OCI-LY7 (cell line): ENCODE measurements around the gene NISCH. TPM values are rescaled to one million over a fixed set of nuclear protein-coding genes. Genes with fewer than 3 reads are reported as not detected.

ENCODE experiments used
- BruUV-seq: library from RNA; stranded (reverse); fragments of 400-500 nt; replicated peaks from 2 replicates; lab custom pipeline; 2021; lab: Mats Ljungman, UMichigan
- CTCF ChIA-PET: fragments of 300-600 bp; sonication (Branson Sonifier 250); formaldehyde crosslinking; loops from one replicate; lab custom pipeline; 2022; ENCODE audit warnings: antibody characterized with exemption; ENCODE audit not compliant: unreplicated experiment; lab: Charles Lee
- POLR2A ChIA-PET: fragments of 300-600 bp; sonication (Branson Sonifier 250); formaldehyde crosslinking; loops from one replicate; lab custom pipeline; 2022; ENCODE audit warnings: antibody characterized with exemption; lab: Charles Lee
- DNase-seq: peaks from one replicate; pipeline ENCODE4 v3.0.0-alpha.2; 2015; ENCODE audit warnings: low spot score
- H2AFZ ChIP-seq: fragments of 200-600 bp; sonication (generic), shearing (Covaris generic); 2 replicates; pipeline ENCODE4 v1.6.1; 2014; ENCODE audit warnings: mild to moderate bottlenecking, antibody characterized with exemption, low read length, moderate library complexity
- H3K27ac ChIP-seq: fragments of 200-600 bp; sonication (generic); 2 replicates; pipeline ENCODE4 v1.5.1; 2014; ENCODE audit warnings: mixed run types, low read depth, mild to moderate bottlenecking, moderate library complexity, low read length, inconsistent platforms; ENCODE audit not compliant: poor library complexity, severe bottlenecking
- H3K36me3 ChIP-seq: fragments of 200-600 bp; sonication (generic); 2 replicates; pipeline ENCODE4 v1.6.1; 2014; ENCODE audit warnings: mild to moderate bottlenecking, antibody characterized with exemption, low read length, moderate library complexity, mixed read lengths; ENCODE audit not compliant: insufficient read depth
- H3K4me1 ChIP-seq: fragments of 200-600 bp; sonication (generic); 2 replicates; pipeline ENCODE4 v1.5.1; 2014; ENCODE audit warnings: mild to moderate bottlenecking, low read length; ENCODE audit not compliant: insufficient read depth, poor library complexity, severe bottlenecking
- H3K4me2 ChIP-seq: fragments of 200-600 bp; sonication (generic); 2 replicates; pipeline ENCODE4 v1.6.1; 2014; ENCODE audit warnings: mild to moderate bottlenecking, low read length
- H3K4me3 ChIP-seq: fragments of 200-600 bp; sonication (generic); 2 replicates; pipeline ENCODE4 v1.5.1; 2014; ENCODE audit warnings: mild to moderate bottlenecking, low read depth, low read length; ENCODE audit not compliant: poor library complexity, severe bottlenecking
- H3K79me2 ChIP-seq: fragments of 200-600 bp; sonication (generic); 2 replicates; pipeline ENCODE4 v1.6.1; 2016; ENCODE audit warnings: low read depth, mild to moderate bottlenecking, low read length, moderate library complexity, mixed read lengths; ENCODE audit not compliant: insufficient read depth
- H3K9me2 ChIP-seq: fragments of 200-600 bp; sonication (generic); 2 replicates; pipeline ENCODE4 v1.6.1; 2016; ENCODE audit warnings: mild to moderate bottlenecking, low read length, mixed read lengths; ENCODE audit not compliant: insufficient read depth
- H3K9me3 ChIP-seq: fragments of 200-600 bp; sonication (generic); 2 replicates; pipeline ENCODE4 v1.6.1; 2014; ENCODE audit warnings: mild to moderate bottlenecking, mixed run types, low read length, mixed read lengths
- H4K20me1 ChIP-seq: fragments of 200-600 bp; sonication (generic); 2 replicates; pipeline ENCODE4 v1.6.1; 2014; ENCODE audit warnings: mild to moderate bottlenecking, antibody characterized with exemption, low read length, moderate library complexity, mixed read lengths; ENCODE audit not compliant: insufficient read depth
- CTCF ChIP-seq: fragments of 200-600 bp; sonication (generic); conservative IDR thresholded peaks from 2 replicates; pipeline ENCODE4 v1.5.1; 2014; ENCODE audit warnings: mild to moderate bottlenecking, antibody characterized with exemption, low read length, moderate library complexity, mixed read lengths
- EZH2phosphoT487 ChIP-seq: fragments of 200-600 bp; sonication (generic); IDR thresholded peaks from 2 replicates; pipeline ENCODE4 v1.6.1; 2018; ENCODE audit warnings: low read depth, borderline replicate concordance, mild to moderate bottlenecking, mixed run types, antibody characterized with exemption, low read length, moderate library complexity, mixed read lengths
- intact Hi-C: fragments of 100-400 bp; cut with micrococcal nuclease; formaldehyde crosslinking; loops from one replicate; pipeline ENCODE4 v1.10.0; 2022; ENCODE audit not compliant: unreplicated experiment
- total RNA-seq, 2 experiments: library from RNA; depleted of rRNA in 1 of 2; stranded (reverse); fragments of >200 nt in 1 of 2; shearing (Covaris generic) in 1 of 2; gene quantifications; 2 replicates each; pipeline ENCODE4 v1.2.3, GENCODE V29; 2014 to 2022

The NISCH gene
- total RNA-seq, 2 experiments from 2014 or later: 60.5 to 73.3 TPM

- no peaks in the 10 kb centered on the region for H3K9me3 ChIP-seq
- no TSS peak for BruUV-seq
- no peaks in the 10 kb centered on the region for H3K9me2 ChIP-seq
- H3K79me2 ChIP-seq: no peaks in the 10 kb centered on the region
- no peak for DNase-seq
- no peaks in the 10 kb centered on the region for H3K36me3 ChIP-seq
- intact Hi-C loops: no loop called here
- peak overlapping the region; percentile 34; the same call in 1 of the 2 replicates for H2AFZ ChIP-seq
- H4K20me1 ChIP-seq: no peaks in the 10 kb centered on the region
- ChIA-PET POLR2A (no interaction called here), CTCF (no interaction called here)
- H3K4me3 ChIP-seq: no peak overlapping the region
- peak overlapping the region; percentile 11; the same call in 1 of the 2 replicates for H3K4me2 ChIP-seq
- H3K4me1 ChIP-seq: peaks cover 8% of the 10 kb centered on the region
- H3K27ac ChIP-seq: no peak overlapping the region
- TF ChIP-seq CTCF (no peak), EZH2phosphoT487 (no peak)
Observed at GRCh38 chr3:52434491-52435115, 20.8 kb upstream of the NISCH start.

GRCh38 chr3:52435246-52436101, 19.9 kb upstream of the NISCH start:
- no peaks in the 10 kb centered on the region for H4K20me1 ChIP-seq
- no peaks in the 10 kb centered on the region for H3K9me2 ChIP-seq
- no peaks in the 10 kb centered on the region for H3K9me3 ChIP-seq
- peak; percentile 57 for DNase-seq
- peak overlapping the region; percentile 34; the same call in 1 of the 2 replicates for H2AFZ ChIP-seq
- no peak overlapping the region for H3K4me3 ChIP-seq
- H3K27ac ChIP-seq: no peak overlapping the region
- no peaks in the 10 kb centered on the region for H3K79me2 ChIP-seq
- peaks cover 8% of the 10 kb centered on the region for H3K4me1 ChIP-seq
- TF ChIP-seq EZH2phosphoT487 (no peak), CTCF (no peak)
- peak overlapping the region; percentile 11; the same call in 1 of the 2 replicates for H3K4me2 ChIP-seq
- POLR2A ChIA-PET: no interaction called here
- CTCF ChIA-PET: no interaction called here
- intact Hi-C loops: no loop called here
- BruUV-seq: no TSS peak
- no peaks in the 10 kb centered on the region for H3K36me3 ChIP-seq
